Esophagus squamous epithelium (tissue), 5 donors: ENCODE data around the gene FGGY. TPM values are rescaled to one million over a fixed set of nuclear protein-coding genes. Genes with fewer than 3 reads are reported as not detected.
A peak's percentile ranks its signal among the peaks of the same experiment; 100 is the strongest.

Source experiments
- DNase-seq: peaks from one replicate; lab custom pipeline; 2025; lab: John Stamatoyannopoulos, UW
- H3K27ac ChIP-seq, 4 donors: fragments of 200-600 bp; sonication (generic); one replicate each; pipeline ENCODE4 v1.5.1; 2016 to 2019; ENCODE audit warnings: mild to moderate bottlenecking in 1 of 4
- H3K27me3 ChIP-seq, 4 donors: fragments of 200-600 bp; sonication (generic); 1 replicate in 3 of 4; 2 replicates in 1 of 4; pipeline versions ENCODE4 v1.5.1 to v1.6.0; 2017 to 2021; ENCODE audit warnings: antibody characterized with exemption in 1 of 4
- H3K36me3 ChIP-seq, 3 donors: fragments of 200-600 bp; sonication (generic); one replicate each; pipeline ENCODE4 v1.5.1; 2016 to 2019
- H3K4me1 ChIP-seq, 3 donors: fragments of 200-600 bp; sonication (generic); one replicate each; pipeline ENCODE4 v1.5.1; 2017 to 2019
- H3K4me3 ChIP-seq, 4 donors: fragments of 200-600 bp; sonication (generic); 1 replicate in 3 of 4; 2 replicates in 1 of 4; pipeline ENCODE4 v1.5.1; 2016 to 2019; ENCODE audit warnings: mild to moderate bottlenecking in 2 of 4, moderate library complexity in 1 of 4
- H3K9me3 ChIP-seq, 3 donors: fragments of 200-600 bp; sonication (generic); one replicate each; pipeline ENCODE4 v1.5.1; 2016 to 2019
- POLR2A ChIP-seq, 4 donors: fragments of 450-650 bp; IDR thresholded peaks; one replicate each; pipeline ENCODE4 v1.6.1; 2017; ENCODE audit warnings: antibody characterized with exemption in 4 of 4, mild to moderate bottlenecking in 4 of 4, moderate library complexity in 3 of 4
- WGBS, 2 donors: methylation state at CpG; one replicate each; pipeline ENCODE4 v1.1.5; 2018; 5-methylcytosine and 5-hydroxymethylcytosine counted together
- intact Hi-C: fragments of 100-400 bp; cut with DNase I; formaldehyde crosslinking; loops from one replicate; pipeline ENCODE4 v1.15.0; 2022
- total RNA-seq, 4 donors: library from RNA; depleted of rRNA; stranded (reverse); fragments of >200 nt; gene quantifications; one replicate each; pipeline ENCODE4 v1.1.0, GENCODE V29; 2016
- TF ChIP-seq, protein P1 (sequence below), 6 experiments: fragments of 450-650 bp in 4 of 6; fragments of 200-600 bp in 2 of 6; sonication (generic) in 2 of 6; IDR thresholded peaks; one replicate each; pipeline ENCODE4 v1.5.1; 2016 to 2019; ENCODE audit warnings: antibody characterized with exemption in 6 of 6, mild to moderate bottlenecking in 4 of 6, moderate library complexity in 4 of 6
- donor health status: DM: yes; HTN: yes; CAD: no.

Gene FGGY
- total RNA-seq, 4 donors from 2014 or later: 6.0 to 18.1 (median 9.3) TPM

DNA sequence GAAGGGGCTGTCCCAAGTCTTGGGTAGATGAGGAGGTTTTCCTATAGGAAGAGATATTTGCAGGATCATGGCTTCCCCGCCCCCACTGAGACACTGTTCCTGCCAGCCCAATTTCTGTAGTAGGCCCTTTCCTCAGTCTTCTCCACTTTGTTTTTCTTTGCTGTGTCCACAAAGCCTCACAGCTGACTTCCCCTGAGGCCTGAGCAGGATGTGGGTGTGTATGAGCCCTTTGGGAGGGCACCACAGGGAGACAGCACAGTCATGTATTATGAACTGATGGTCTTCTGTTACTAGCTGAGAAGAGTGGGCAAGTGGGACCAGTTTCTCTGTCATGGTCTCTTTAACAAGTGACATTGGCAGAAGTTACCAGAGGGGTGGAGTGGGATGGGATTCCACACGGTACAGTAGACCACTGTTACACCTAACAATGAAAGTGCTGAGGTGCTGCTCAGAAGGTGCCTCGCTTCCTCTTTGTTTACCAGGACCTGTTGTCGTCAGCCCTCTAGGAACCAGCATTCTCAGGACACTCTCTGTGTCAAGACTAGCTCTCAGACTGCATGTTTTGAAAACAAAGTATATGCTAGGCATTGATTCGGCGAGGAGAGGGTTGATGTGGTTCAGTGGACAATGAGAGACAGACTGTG, 264.0 kb downstream of the FGGY start:
- Histone ChIP-seq H3K36me3 (peaks cover 0 to 3% (median 0%) of the 10 kb centered on the region in 3 donors), H3K4me1 (peaks cover 0 to 3% (median 0%) of the 10 kb centered on the region in 3 donors), H3K9me3 (peaks cover 0 to 16% (median 0%) of the 10 kb centered on the region in 3 donors), H3K27me3 (no peaks in the 10 kb centered on the region), H3K27ac (no peak overlapping the region), H3K4me3 (no peak overlapping the region)
- WGBS, 2 donors: 92 to 95% methylated on average over 4 to 6 of the region's 6 CpGs
- no peak for DNase-seq
- intact Hi-C loops: no loop called here
- TF ChIP-seq, protein P1, sequence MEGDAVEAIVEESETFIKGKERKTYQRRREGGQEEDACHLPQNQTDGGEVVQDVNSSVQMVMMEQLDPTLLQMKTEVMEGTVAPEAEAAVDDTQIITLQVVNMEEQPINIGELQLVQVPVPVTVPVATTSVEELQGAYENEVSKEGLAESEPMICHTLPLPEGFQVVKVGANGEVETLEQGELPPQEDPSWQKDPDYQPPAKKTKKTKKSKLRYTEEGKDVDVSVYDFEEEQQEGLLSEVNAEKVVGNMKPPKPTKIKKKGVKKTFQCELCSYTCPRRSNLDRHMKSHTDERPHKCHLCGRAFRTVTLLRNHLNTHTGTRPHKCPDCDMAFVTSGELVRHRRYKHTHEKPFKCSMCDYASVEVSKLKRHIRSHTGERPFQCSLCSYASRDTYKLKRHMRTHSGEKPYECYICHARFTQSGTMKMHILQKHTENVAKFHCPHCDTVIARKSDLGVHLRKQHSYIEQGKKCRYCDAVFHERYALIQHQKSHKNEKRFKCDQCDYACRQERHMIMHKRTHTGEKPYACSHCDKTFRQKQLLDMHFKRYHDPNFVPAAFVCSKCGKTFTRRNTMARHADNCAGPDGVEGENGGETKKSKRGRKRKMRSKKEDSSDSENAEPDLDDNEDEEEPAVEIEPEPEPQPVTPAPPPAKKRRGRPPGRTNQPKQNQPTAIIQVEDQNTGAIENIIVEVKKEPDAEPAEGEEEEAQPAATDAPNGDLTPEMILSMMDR (IDR thresholded peaks at IDR 0.05): no peak
- TF ChIP-seq POLR2A (IDR thresholded peaks at IDR 0.05): no peak

DNA sequence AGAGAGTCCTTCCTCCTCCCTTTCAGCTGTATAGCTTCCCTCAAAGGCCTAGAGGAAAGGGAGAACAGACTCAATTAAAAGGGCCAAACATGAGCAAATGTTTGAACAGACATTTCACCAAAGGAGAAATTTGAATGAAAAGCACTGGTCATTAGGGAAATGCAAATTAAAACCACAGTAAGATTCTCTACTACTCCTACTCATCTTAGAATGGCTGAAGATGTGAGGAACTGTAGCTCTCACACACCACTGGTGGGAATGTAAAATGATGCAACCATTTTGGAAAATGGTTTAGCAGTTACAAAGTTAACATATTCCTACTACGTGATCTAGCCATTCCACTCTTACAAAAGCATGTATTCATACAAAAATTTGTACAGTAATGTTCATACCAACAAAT, 264.9 kb downstream of the FGGY start:
- Histone ChIP-seq H3K9me3 (peaks cover 0 to 16% (median 0%) of the 10 kb centered on the region in 3 donors), H3K4me1 (peaks cover 0 to 7% (median 0%) of the 10 kb centered on the region in 3 donors), H3K27me3 (no peaks in the 10 kb centered on the region), H3K27ac (no peak overlapping the region), H3K4me3 (no peak overlapping the region), H3K36me3 (no peaks in the 10 kb centered on the region)
- intact Hi-C loops: no loop called here
- TF ChIP-seq, protein P1 (IDR thresholded peaks at IDR 0.05): no peak
- no peak for TF ChIP-seq POLR2A (IDR thresholded peaks at IDR 0.05)
- 89 to 100% methylated on average over 1 of the region's 1 CpG for WGBS, 2 donors
- DNase-seq: no peak

DNA sequence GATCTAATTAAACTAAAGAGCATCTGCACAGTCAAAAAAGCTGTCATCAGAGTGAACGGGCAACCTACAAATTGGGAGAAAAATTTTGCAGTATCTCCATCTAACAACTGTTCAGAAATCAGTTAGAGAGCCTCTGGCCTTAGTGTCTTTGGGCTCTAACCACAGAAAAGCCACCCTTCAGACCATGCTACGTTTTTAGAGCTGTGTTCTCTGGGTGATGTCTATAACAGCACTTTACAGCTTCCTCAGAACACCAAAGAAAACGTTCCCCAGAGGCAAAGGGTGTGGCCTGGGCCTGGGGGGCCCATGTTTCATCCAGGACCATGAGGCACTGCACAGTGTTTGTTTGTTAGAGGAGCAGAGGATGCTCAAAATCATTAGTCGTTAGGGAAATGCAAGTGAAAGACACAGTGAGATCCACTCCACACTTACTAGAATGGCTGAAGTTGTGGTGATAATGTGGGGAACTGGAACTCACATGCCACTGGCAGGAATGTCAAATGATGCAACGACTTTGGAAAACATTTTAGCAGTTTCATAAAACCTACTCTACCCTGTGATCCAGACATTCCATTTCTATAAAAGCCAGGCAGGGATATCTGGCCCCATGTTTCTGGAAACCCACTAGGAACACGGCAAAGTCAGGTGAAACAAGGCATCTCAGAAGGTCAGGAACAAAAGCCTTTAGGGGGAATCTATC, 267.4 kb downstream of the FGGY start:
- no peaks in the 10 kb centered on the region for H3K27me3 ChIP-seq
- H3K9me3 ChIP-seq: no peaks in the 10 kb centered on the region
- H3K27ac ChIP-seq: peak overlapping the region in 2 of 4 donors; percentile 2 to 4
- H3K36me3 ChIP-seq: no peaks in the 10 kb centered on the region
- H3K4me1 ChIP-seq: peaks cover 0 to 7% (median 0%) of the 10 kb centered on the region in 3 donors
- intact Hi-C loops: no loop called here
- no peak for DNase-seq
- TF ChIP-seq POLR2A (IDR thresholded peaks at IDR 0.05): no peak
- TF ChIP-seq, protein P1 (IDR thresholded peaks at IDR 0.05): no peak
- 66 to 73% methylated on average over 5 to 6 of the region's 6 CpGs for WGBS, 2 donors
- H3K4me3 ChIP-seq: no peak overlapping the region

DNA sequence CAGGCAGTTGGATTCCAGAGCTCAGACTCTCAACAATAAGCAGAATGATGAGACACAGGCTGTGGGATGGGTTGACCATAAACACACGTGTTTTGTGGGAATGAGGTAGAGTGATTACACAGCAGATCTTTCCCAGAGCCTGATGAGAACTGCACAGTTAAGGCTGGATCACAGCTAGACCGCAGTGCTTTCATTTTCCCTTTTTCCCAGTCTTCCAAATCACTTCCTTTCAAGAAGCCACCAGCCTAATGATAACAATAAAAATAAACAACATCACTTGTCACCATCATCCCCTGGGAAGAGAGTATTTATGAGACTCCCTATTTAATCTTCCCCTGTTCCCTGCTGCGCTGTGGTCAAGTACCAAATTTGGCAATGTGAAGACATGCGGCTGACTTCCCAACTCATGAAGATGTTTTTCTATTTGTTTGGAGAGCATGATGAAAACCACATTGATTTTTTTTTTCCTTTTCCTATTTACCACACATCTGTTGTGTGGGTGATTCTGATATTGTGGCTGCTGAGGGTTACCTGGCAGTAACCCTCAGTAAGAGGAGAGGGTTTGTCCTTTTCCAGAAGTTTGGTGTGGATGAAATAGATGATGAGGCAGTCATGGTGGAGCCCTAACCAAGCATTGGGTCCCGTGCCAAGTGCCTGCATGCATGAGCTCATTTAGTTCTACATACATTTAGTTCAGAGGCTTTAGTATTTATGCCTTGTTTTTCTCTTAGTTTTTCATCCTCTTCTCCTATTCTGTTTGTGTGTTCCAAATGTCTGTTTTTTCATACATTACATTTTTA, 268.9 kb downstream of the FGGY start:
- no peaks in the 10 kb centered on the region for H3K27me3 ChIP-seq
- intact Hi-C loops: no loop called here
- no peak for DNase-seq
- H3K36me3 ChIP-seq: no peaks in the 10 kb centered on the region
- WGBS, 2 donors: 74 to 76% methylated on average over 5 of the region's 5 CpGs
- peak overlapping the region in 1 of 4 donors; percentile 6 for H3K4me3 ChIP-seq
- peak overlapping the region in 3 of 4 donors; percentile 14 to 54 (median 28) for H3K27ac ChIP-seq
- no peak for TF ChIP-seq POLR2A (IDR thresholded peaks at IDR 0.05)
- TF ChIP-seq, protein P1 (IDR thresholded peaks at IDR 0.05): no peak
- no peaks in the 10 kb centered on the region for H3K9me3 ChIP-seq
- H3K4me1 ChIP-seq: peaks cover 0 to 9% (median 0%) of the 10 kb centered on the region in 3 donors
